H54 (cell line): ENCODE data around the gene FGR.

ENCODE experiments used
- DNase-seq: peaks from one replicate; pipeline ENCODE4 v3.0.0; 2011; ENCODE audit warnings: low spot score, mixed read lengths; ENCODE audit not compliant: insufficient read length
- FAIRE-seq: peaks from 3 replicates; lab custom pipeline; 2011; peaks lifted over from hg19 to GRCh38; lab: Jason Lieb, UNC
- POLR2A ChIP-seq: IDR thresholded peaks from 2 replicates; pipeline ENCODE4 v1.6.1; 2011; ENCODE audit warnings: low read depth, mild to moderate bottlenecking, low read length

FGR gene

DNA sequence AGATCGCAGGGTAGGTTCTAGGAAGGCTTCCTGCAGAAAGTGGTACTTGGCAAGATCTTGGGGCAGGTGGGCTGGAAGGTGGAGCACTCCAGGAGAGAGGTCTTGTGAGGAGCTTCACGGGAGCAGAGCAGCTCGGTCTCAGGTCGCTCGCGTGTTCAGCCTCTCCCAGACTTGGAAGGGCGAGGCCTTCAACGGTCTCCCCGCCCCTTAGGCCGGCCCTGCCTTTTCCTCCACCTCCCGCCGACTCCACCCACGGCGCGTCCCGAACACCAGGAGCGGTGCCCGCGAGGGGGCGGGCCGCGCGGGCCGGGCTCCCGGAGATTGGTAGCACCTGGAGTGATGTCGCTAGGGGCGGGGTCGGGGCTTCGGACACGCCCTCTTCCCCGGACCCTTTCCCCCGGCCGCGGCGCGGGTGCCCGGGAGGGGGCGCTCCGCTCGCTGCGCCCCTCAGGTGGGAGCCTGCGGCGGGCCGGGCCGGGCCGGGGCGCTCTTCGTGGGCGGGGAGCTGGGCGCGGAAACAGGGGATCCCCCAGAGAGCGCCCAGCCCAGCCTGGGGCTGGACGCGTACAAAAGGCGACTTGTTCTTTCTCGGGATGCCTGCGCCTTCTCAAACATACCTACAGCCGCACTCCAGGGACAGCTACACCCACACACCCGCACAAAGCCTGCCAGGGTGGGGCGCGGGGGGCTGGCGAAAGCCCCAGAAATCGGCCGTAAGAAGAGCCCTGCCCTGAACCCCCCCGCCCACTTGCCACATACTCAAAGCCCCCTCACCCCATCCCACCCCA is 66.5 kb downstream of the FGR start:
- DNase-seq (peak; percentile 89), FAIRE-seq (peak; percentile 23)
- TF ChIP-seq POLR2A = no peak

DNA sequence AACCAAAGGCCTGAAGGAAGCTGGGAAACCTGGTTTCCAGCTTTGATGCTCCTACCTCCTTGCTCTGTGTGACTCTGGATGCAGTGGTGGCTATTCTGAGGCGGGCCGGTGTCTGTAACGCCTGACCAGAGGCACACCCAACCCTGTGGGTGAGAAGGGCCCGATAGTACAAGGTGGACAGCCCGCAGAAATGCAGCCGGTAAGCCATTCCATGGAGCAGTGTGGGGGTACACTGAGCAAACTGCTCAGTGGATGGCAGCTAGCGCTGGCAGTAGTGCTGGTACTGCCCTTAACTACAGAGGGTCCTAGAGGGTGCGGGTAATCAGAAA is 67.0 kb downstream of the FGR start:
- no peak for FAIRE-seq
- no peak for DNase-seq
- no peak for TF ChIP-seq POLR2A

DNA sequence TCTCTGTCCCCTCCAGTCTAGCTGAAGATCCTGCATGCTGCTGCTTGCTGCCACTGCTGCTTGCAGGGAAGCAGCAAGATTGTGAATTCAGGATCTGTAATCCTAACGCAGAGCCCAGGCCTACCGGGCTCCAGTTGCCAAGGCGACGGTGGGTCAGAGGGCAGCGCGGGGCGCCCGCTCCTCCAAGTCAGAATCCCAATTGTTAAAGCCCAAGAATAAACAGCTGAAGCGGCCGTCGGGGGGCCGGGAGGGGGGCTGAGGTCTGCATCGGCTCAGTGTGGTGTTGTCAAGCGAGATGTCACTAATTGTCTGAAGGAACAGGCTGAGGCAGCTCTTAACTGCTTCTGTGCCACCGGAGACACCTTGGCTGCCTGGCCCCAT is 67.8 kb downstream of the FGR start:
- FAIRE-seq (no peak), DNase-seq (no peak)
- TF ChIP-seq POLR2A = no peak

DNA sequence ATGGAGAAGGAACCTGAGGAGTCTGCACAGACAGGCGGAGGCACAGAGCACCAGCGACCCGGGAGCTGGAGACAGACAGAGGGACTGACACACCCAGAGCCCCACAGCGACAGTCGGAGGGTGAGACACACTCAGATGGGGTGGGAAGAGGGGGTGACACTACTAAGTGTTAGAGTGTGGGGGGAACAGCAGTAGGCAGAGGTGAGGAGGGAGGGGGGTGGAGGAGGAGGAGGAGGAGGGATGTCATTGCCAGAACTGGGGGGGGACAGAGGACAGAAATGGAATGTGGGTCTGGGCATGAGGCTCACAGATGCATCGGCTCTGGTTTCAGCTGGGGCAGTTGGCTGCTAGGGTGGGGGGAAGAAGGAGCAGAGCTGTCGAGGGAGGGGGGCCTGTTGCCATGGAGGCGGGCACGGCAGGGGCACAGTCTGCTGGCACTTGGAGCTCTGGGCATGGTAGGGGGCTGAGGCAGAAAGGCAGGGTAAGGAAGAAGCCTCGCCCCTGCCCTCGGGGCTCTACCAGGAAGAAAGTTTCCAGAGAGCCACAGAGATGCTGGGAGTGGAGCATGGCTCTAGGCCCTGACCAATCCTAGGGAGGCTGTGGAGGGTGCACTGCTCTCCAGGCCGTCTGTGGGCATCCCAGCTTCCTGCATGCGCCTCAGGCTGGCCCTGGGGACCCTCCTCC is 68.4 kb downstream of the FGR start:
- DNase-seq (no peak), FAIRE-seq (no peak)
- no peak for TF ChIP-seq POLR2A

DNA sequence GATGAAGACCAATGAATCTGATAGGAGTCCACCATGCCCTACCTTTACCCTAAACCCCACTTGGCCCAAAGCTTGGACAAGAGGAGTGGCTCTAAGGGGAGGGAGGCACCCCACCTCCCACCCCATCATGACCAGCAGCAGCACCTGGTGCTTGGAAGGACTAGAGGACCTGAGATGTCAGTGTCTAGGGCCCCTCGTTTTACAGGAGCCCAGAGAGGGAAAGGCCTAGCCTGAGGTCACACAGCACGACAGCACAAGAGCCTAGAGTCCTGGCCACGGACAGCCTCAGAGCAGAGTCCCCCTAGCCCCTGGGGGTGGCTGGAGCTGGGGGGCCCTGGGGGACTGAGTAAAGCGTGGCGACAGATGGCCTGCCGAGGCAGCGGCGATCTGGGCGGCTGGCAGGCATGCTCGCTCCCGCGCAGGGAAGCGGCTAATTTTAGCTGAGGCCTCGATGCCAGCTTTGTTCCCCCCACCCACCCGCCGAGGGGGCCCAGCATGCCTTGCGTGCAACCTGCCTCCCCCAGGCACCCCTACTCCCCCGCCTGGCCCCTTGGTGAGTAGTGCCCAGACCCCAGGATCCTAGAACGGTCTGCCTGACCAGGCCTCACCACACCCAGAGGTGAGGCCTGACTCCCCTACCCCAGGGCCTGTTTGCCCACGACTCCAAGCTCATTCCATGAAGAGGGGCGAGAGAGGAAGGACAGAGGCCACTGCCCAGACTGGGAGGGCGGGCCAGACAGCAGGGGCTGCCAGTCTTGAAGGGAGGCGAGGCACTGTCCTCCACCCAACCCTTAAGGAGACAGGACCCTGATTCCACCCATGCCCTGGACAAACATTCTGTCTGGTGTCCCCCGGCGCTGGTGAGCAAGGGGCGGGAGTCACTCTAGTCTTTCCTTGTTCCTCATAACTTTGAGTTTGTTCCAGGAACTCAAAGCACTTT is 70.0 kb downstream of the FGR start:
- no peak for TF ChIP-seq POLR2A
- FAIRE-seq (no peak), DNase-seq (no peak)

DNA sequence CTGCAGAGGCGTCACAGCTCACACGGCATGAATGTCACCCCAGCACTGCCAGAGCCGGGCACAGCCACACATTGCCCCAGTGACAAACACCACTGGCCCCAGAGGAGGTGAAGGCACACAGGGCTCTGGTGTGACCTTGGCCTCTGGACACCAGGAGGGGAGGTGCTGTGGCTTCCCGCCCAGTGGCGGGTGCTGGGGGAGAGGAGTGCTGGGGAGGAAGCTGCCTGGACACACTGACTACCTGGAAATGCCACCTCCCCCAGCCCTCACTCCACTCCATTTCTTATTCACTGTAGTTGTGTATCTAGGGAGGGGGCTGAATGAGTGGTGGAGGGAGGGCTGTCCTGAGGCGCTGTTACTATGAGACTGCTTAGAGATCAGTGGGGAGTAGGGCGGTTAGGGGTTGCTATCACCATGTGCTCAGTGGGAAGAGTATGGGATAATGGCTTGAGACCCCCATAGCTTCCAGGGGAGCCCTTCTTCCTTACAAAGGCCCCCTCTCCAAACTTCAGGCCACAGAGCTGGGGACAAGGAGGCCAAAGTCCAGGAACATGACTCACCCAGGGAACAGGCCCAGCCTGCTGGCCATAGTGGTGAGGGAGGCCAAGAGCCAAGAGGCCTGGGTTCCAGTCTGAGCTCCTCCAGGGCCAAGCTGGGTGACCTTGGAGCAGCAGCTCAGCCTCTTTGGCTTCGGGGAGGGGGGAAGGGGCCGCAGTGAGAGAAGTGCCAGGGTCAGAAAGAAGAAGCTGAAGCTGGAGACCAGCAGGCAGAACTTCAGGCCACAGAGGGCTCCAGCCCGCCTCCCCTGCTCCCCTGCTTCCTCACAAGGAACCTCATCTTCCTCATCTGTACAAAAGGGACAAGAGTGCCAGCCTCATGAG is 71.2 kb downstream of the FGR start:
- no peak for TF ChIP-seq POLR2A
- no peak for FAIRE-seq
- peak; percentile 41 for DNase-seq

DNA sequence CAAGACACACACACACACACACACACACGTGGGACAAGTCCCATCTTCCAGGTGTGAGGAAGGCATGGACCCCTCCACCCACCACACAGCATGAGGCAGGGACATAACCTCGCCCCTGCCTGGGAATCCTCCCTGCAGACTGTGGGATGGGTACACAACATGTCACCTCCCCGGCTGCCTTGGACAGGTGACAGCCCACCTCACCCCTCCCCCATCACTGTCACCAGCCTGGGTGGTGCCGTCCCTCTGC is 71.7 kb downstream of the FGR start:
- DNase-seq = no peak
- no peak for FAIRE-seq
- TF ChIP-seq POLR2A = no peak

DNA sequence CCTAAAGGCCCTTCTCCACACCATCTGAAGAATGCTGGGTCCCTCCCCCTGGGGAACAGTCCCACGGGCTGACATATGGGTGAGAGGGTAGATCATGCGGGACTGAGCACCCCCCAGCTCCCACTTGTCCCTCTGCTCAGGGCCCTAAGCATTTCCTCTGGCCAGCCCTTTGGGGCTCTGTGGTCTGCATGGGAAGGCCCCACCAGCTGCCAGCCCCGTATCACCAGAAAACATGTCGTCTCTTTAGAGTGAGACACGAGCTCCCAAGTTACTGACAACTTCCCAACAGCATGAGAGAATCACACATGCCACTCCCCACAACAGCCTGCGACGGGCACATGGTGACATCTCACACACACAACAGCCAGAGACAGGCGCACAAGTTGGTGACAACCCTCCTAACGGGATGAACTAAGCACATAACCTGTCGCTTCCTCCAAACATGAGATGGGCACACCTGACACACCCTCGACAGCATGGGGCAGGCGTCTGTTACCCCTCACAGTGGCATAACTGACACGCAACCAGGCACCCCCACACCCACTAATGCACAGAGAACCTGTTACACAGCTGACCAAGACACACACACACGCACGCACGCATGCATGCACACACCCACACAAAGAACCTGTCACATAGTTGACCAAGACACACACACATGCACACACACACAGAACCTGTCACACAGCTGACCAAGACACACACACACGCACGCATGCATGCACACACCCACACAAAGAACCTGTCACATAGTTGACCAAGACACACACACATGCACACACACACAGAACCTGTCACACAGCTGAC is 72.2 kb downstream of the FGR start:
- no peak for TF ChIP-seq POLR2A
- DNase-seq = no peak
- no peak for FAIRE-seq
